GM12878 (cell line): ENCODE measurements around the gene PSMB7. TPM values are rescaled to one million over a fixed set of nuclear protein-coding genes. Genes with fewer than 3 reads are reported as not detected.

Experiments
- ATAC-seq: fragments of 200-7000 bp; cut with Tn5 transposase; 3 replicates; pipeline ENCODE4 v1.9.1; 2020; ENCODE audit warnings: mild to moderate bottlenecking, moderate library complexity
- BruUV-seq: library from RNA; stranded (reverse); fragments of 400-500 nt; replicated peaks from 2 replicates; lab custom pipeline; 2021; lab: Mats Ljungman, UMichigan
- CTCF ChIA-PET: fragments of 300-600 bp; sonication (Branson Sonifier 250); formaldehyde crosslinking; extraction: SDS; loops from one replicate; lab custom pipeline; 2021; ENCODE audit warnings: inconsistent platforms; lab: Yijun Ruan, JAX
- POLR2A ChIA-PET: fragments of 350-600 bp; formaldehyde crosslinking; extraction: SDS; loops from one replicate; lab custom pipeline; 2021; ENCODE audit warnings: inconsistent platforms; lab: Charles Lee
- RAD21 ChIA-PET: fragments of 300-600 bp; sonication (Branson Sonifier 250); formaldehyde crosslinking; loops from one replicate; lab custom pipeline; 2023; ENCODE audit warnings: antibody characterized with exemption; ENCODE audit not compliant: unreplicated experiment; lab: Charles Lee
- SMC1A ChIA-PET: fragments of 300-600 bp; sonication (Branson Sonifier 250); formaldehyde crosslinking; loops from one replicate; lab custom pipeline; 2023; ENCODE audit not compliant: unreplicated experiment, uncharacterized antibody; lab: Charles Lee
- DNase-seq: peaks from one replicate; pipeline ENCODE4 v3.0.0-alpha.2; 2011; ENCODE audit warnings: low read depth, low spot score
- FAIRE-seq: peaks from 3 replicates; lab custom pipeline; 2011; peaks lifted over from hg19 to GRCh38; lab: Jason Lieb, UNC
- H2AFZ ChIP-seq: 2 replicates; pipeline ENCODE4 v1.6.0; 2011; ENCODE audit warnings: low read depth, low read length, control low read depth; ENCODE audit not compliant: control insufficient read depth
- H3K27ac ChIP-seq: 2 replicates; pipeline ENCODE4 v1.5.1; 2011; ENCODE audit warnings: control low read depth; ENCODE audit not compliant: control insufficient read depth, insufficient read depth
- H3K27me3 ChIP-seq, 2 experiments: replicated peaks in 1 of 2; 2 replicates each; pipeline versions ENCODE4 v1.6.0 to v1.6.1; 2011; ENCODE audit warnings: low read length in 1 of 2; ENCODE audit not compliant: control insufficient read depth in 2 of 2, insufficient read depth in 2 of 2
- H3K36me3 ChIP-seq, 2 experiments: 2 replicates each; pipeline ENCODE4 v1.5.1; 2011; ENCODE audit warnings: low read length in 1 of 2; ENCODE audit not compliant: control insufficient read depth in 2 of 2, insufficient read depth in 2 of 2
- H3K4me1 ChIP-seq: 2 replicates; pipeline ENCODE4 v1.6.1; 2011; ENCODE audit warnings: mild to moderate bottlenecking, low read length, moderate library complexity, mixed read lengths; ENCODE audit not compliant: control insufficient read depth, insufficient read depth
- H3K4me2 ChIP-seq: 2 replicates; pipeline ENCODE4 v1.6.0; 2011; ENCODE audit warnings: control low read depth; ENCODE audit not compliant: control insufficient read depth, insufficient read depth
- H3K4me3 ChIP-seq: fragments of 200-600 bp; sonication (generic); 2 replicates; pipeline ENCODE4 v1.5.1; 2016
- H3K79me2 ChIP-seq: 2 replicates; pipeline ENCODE4 v1.6.0; 2011; ENCODE audit warnings: low read length; ENCODE audit not compliant: control insufficient read depth, insufficient read depth
- H3K9ac ChIP-seq: 2 replicates; pipeline ENCODE4 v1.8.0; 2011; ENCODE audit warnings: low read length, control low read depth, mixed read lengths; ENCODE audit not compliant: control insufficient read depth, insufficient read depth
- H3K9me3 ChIP-seq: replicated peaks from 3 replicates; pipeline ENCODE4 v1.5.1; 2011; ENCODE audit warnings: mild to moderate bottlenecking, low read length; ENCODE audit not compliant: control insufficient read depth, insufficient read depth
- H4K20me1 ChIP-seq: 2 replicates; pipeline ENCODE4 v1.6.0; 2011; ENCODE audit not compliant: control insufficient read depth, insufficient read depth
- BRCA1 ChIP-seq: IDR thresholded peaks from 2 replicates; pipeline ENCODE4 v1.6.1; 2011; ENCODE audit warnings: low read depth, low read length, improper control_type of control experiment
- CHD4 ChIP-seq: fragments of 200-600 bp; sonication (generic); IDR thresholded peaks from 2 replicates; pipeline ENCODE4 v1.6.1; 2016; ENCODE audit warnings: mild to moderate bottlenecking
- E4F1 ChIP-seq: fragments of 450-650 bp; IDR thresholded peaks from 2 replicates; pipeline ENCODE4 v1.6.1; 2018; ENCODE audit warnings: borderline replicate concordance, mild to moderate bottlenecking; ENCODE audit not compliant: partially characterized antibody
- ETV6 ChIP-seq, 2 experiments: fragments of 450-650 bp in 1 of 2; IDR thresholded peaks in 1 of 2; conservative IDR thresholded peaks in 1 of 2; 2 replicates each; pipeline ENCODE4 v1.6.1; 2014; ENCODE audit warnings: antibody characterized with exemption in 1 of 2, borderline replicate concordance in 1 of 2, low read depth in 1 of 2, mild to moderate bottlenecking in 1 of 2, moderate library complexity in 1 of 2
- EZH2 ChIP-seq: IDR thresholded peaks from 2 replicates; pipeline ENCODE4 v1.6.1; 2012; ENCODE audit warnings: low read depth, mild to moderate bottlenecking, control low read depth, inconsistent platforms, low read length, borderline replicate concordance; ENCODE audit not compliant: control insufficient read depth
- HDAC2 ChIP-seq: fragments of 200-600 bp; sonication (generic); IDR thresholded peaks from 2 replicates; pipeline ENCODE4 v1.6.1; 2017
- KDM1A ChIP-seq: fragments of 200-600 bp; sonication (generic); IDR thresholded peaks from 2 replicates; pipeline ENCODE4 v1.6.1; 2016; ENCODE audit warnings: borderline replicate concordance
- MYB ChIP-seq: fragments of 150-350 bp; IDR thresholded peaks from 2 replicates; pipeline ENCODE4 v1.6.1; 2014; ENCODE audit warnings: mild to moderate bottlenecking, low read depth, low read length, borderline replicate concordance
- STAT1 ChIP-seq: fragments of 450-650 bp; conservative IDR thresholded peaks from 2 replicates; pipeline ENCODE4 v1.6.1; 2014; ENCODE audit warnings: antibody characterized with exemption, mild to moderate bottlenecking
- WGBS: methylation state at CpG from one replicate; pipeline ENCODE4 v1.1.6; 2016; ENCODE audit warnings: low lambda C conversion rate; ENCODE audit not compliant: insufficient replicate concordance, insufficient coverage; ENCODE audit errors: missing lambda C conversion rate; 5-methylcytosine and 5-hydroxymethylcytosine counted together
- in situ Hi-C: fragments of 300-500 bp; cut with MboI; formaldehyde crosslinking; loops from 9 replicates; pipeline ENCODE4 v1.14.3; 2018; ENCODE audit warnings: mixed read lengths
- intact Hi-C: fragments of 100-400 bp; cut with micrococcal nuclease; formaldehyde crosslinking; loops from one replicate; pipeline ENCODE4 v1.14.2; 2022; ENCODE audit not compliant: unreplicated experiment
- polyA plus RNA-seq, 11 experiments: library from polyadenylated mRNA; depleted of rRNA in 4 of 11; unstranded in 6 of 11; stranded (reverse) in 5 of 11; fragments of >200 nt; fragmentation: Nextera tagmentation in 4 of 11; fragmentation: Illumina TruSeq in 1 of 11; extraction: Ambion mirVana in 4 of 11; extraction: Trizol in 1 of 11; gene quantifications; 1 replicate in 1 of 11; 2 replicates in 10 of 11; pipeline versions ENCODE4 v1.2.1 to v1.2.3, GENCODE V29; 2011 to 2016; ENCODE audit warnings: inconsistent platforms in 2 of 11, missing spikeins in 2 of 11, low read depth in 1 of 11
- total RNA-seq, 4 experiments: library from RNA; depleted of rRNA in 3 of 4; stranded (reverse); fragments of >200 nt in 3 of 4; fragmentation: Illumina TruSeq in 1 of 4; extraction: Trizol in 1 of 4; gene quantifications; 2 replicates each; pipeline versions ENCODE4 v1.2.1 to v1.2.3, GENCODE V29; 2013 to 2021
- TF ChIP-seq, protein P1 (sequence below): IDR thresholded peaks from 2 replicates; pipeline ENCODE4 v1.6.1; 2011; ENCODE audit warnings: mild to moderate bottlenecking, low read depth, low read length, moderate library complexity; ENCODE audit not compliant: insufficient replicate concordance
- TF ChIP-seq, protein P2 (sequence below): fragments of 150-350 bp; IDR thresholded peaks from 2 replicates; pipeline ENCODE4 v1.6.1; 2016; ENCODE audit warnings: low read depth, low read length

Gene PSMB7
- total and polyA plus RNA-seq, 10 of the 15 experiments (the other 5 are each of a cell fraction or from before 2014, with no cell fraction given), result 174 to 564 (median 268) TPM

DNA sequence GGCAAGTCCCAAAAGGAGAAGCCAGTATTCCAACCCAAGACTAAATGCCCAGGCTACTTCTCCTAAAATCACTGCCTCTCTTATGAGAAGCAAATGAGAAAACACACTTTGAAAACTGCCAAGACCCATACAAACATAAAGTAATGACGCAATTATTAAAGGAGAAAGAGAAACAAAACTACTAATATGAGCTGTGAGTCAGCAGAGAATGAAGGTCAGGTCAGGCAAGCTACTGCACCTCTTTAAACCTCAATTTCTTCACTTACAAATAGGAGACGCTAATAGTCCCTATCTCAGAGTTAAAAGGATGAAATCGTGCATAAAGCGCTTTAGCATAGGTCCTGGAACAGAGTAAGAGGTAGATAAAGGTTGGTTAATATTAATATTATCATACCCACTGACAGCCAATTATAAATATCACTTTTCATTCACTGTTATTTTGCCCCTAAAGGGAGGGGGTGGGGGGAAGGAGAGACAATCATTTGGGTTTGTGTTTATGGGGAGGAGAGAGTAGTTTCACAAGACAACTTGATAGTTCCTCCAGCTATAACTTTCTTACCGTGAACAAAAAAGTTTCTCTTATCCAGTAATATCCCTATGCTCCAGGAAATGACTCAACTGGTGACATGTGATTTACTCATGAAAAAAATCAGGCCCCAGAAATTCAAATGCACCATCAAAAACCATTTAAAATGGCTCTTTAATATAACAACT lies 3.6 kb downstream of the PSMB7 start:
- 77% methylated on average over 5 of the region's 5 CpGs for WGBS
- RAD21 ChIA-PET, result no interaction called here

More for the DNA sequence above, 3.6 kb downstream of the PSMB7 start:
- Histone ChIP-seq H3K4me1 (no peaks in the 10 kb centered on the region), H3K9me3 (0 out of 3 replicates have a peak, but pooled peaks cover 3% of the 10 kb centered on the region), H3K27me3 (no peaks in the 10 kb centered on the region), H4K20me1 (no peaks in the 10 kb centered on the region), H3K79me2 (peaks cover 19% of the 10 kb centered on the region), H3K4me2 (no peak overlapping the region), H3K36me3 (peaks cover 1 to 9% of the 10 kb centered on the region in 2 experiments; a peak in 3 of 4 replicates), H3K27ac (no peak overlapping the region), H3K4me3 (no peak overlapping the region), H3K9ac (no peak overlapping the region), H2AFZ (no peak overlapping the region)
- ChIA-PET SMC1A (interaction anchor here (1.1 to 1.4 kb wide), 2 partner anchors 14 to 17 kb away, joined by 4 to 6 read pairs; no protein-coding TSS in a partner anchor), CTCF (interaction anchor here (0.5 to 1.6 kb wide), 5 partner anchors 8 to 566 kb away, joined by 3 to 6 read pairs (median 3); no protein-coding TSS in a partner anchor), POLR2A (no interaction called here)
- in situ Hi-C loops, result no loop called here
- BruUV-seq, result TSS peak; percentile 8
- TF ChIP-seq, protein P1, sequence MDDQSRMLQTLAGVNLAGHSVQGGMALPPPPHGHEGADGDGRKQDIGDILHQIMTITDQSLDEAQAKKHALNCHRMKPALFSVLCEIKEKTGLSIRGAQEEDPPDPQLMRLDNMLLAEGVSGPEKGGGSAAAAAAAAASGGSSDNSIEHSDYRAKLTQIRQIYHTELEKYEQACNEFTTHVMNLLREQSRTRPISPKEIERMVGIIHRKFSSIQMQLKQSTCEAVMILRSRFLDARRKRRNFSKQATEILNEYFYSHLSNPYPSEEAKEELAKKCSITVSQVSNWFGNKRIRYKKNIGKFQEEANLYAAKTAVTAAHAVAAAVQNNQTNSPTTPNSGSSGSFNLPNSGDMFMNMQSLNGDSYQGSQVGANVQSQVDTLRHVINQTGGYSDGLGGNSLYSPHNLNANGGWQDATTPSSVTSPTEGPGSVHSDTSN, result no peak
- TF ChIP-seq EZH2 (no peak), STAT1 (no peak), E4F1 (no peak), ETV6 (conservative IDR thresholded peaks at IDR 0.05 in 1 of 2, IDR thresholded peaks at IDR 0.05 in 1 of 2; ENCODE audit: borderline replicate concordance in 1 of 2, low read depth in 1 of 2) (no peak), CHD4 (no peak), KDM1A (no peak), BRCA1 (no peak), HDAC2 (no peak), MYB (no peak)
- TF ChIP-seq, protein P2, sequence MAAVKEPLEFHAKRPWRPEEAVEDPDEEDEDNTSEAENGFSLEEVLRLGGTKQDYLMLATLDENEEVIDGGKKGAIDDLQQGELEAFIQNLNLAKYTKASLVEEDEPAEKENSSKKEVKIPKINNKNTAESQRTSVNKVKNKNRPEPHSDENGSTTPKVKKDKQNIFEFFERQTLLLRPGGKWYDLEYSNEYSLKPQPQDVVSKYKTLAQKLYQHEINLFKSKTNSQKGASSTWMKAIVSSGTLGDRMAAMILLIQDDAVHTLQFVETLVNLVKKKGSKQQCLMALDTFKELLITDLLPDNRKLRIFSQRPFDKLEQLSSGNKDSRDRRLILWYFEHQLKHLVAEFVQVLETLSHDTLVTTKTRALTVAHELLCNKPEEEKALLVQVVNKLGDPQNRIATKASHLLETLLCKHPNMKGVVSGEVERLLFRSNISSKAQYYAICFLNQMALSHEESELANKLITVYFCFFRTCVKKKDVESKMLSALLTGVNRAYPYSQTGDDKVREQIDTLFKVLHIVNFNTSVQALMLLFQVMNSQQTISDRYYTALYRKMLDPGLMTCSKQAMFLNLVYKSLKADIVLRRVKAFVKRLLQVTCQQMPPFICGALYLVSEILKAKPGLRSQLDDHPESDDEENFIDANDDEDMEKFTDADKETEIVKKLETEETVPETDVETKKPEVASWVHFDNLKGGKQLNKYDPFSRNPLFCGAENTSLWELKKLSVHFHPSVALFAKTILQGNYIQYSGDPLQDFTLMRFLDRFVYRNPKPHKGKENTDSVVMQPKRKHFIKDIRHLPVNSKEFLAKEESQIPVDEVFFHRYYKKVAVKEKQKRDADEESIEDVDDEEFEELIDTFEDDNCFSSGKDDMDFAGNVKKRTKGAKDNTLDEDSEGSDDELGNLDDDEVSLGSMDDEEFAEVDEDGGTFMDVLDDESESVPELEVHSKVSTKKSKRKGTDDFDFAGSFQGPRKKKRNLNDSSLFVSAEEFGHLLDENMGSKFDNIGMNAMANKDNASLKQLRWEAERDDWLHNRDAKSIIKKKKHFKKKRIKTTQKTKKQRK, result no peak
- intact Hi-C loops, result no loop called here
- no peak for DNase-seq
- no peak for FAIRE-seq
- ATAC-seq, result no peak
